Lung microvascular endothelial cell (primary cell): ENCODE results near the gene MASP1. TPM values are rescaled to one million over a fixed set of nuclear protein-coding genes. Genes with fewer than 3 reads are reported as not detected.
A peak's percentile ranks its signal among the peaks of the same experiment; 100 is the strongest.
"Not testable (repeated sequence)": the region's sequence is repeated elsewhere in the genome, so short reads cannot be mapped to it uniquely, and the experiment has no call there.

Source experiments
- DNase-seq, 2 donors: peaks; one replicate each; pipeline versions ENCODE4 v3.0.0 to v3.0.0-alpha.2; 2010; ENCODE audit warnings: low read depth in 2 of 2
- total RNA-seq: library from RNA; depleted of rRNA; stranded (reverse); fragments of >200 nt; gene quantifications from 2 replicates; pipeline ENCODE4 v1.2.1, GENCODE V29; 2014

Gene MASP1
- total RNA-seq, 1 donor from 2014 or later: 0.40 TPM

DNA sequence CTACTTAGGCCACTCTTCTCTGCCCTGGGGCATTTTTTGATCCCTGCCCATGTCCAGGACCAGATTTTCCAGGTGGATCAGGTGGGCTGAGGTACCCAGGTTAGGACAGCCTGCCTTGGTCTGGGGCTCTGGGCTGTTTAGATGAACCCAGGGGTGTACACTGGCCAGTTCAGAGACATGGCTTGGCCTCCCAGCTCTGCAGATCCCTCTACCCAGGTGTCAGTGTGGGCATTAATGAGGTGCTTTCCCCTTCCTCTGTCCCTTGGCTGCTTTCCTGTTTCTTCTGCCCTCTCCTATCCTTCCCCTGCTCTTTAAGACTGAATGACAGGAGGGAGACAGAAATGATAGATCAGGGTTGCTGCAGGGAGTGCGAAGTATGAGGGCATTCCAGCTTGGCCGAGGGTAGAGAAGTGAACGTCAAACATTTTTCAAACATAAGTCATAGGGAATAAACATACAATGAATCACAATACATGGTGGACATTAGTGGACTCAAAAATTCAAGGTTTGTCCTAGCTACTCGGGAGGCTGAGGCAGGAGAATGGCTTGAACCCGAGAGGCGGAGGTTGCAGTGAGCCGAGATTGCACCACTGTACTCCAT is 63.8 kb downstream of the MASP1 start:
- DNase-seq: peak in 1 of 2 donors; percentile 21

DNA sequence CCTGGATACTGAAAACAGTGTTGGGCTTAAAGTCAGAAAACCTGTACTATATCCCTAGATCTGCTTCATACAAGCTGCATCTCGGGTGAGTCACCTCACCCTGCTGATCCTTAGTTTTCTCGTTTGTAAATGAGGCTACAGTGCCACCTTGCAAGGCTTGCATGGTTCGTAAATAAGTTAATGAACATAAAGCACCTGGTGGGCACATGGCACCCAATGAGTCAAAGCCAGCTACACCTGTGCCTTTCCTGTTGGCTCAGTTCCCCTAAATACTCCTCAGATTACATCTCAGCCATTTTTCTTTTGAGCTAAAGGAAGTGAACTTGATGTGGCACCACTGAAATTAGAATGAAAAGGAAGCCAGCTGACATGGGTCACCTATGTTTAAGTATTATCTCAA is 67.7 kb downstream of the MASP1 start:
- DNase-seq: peak in 1 of 2 donors; percentile 5

DNA sequence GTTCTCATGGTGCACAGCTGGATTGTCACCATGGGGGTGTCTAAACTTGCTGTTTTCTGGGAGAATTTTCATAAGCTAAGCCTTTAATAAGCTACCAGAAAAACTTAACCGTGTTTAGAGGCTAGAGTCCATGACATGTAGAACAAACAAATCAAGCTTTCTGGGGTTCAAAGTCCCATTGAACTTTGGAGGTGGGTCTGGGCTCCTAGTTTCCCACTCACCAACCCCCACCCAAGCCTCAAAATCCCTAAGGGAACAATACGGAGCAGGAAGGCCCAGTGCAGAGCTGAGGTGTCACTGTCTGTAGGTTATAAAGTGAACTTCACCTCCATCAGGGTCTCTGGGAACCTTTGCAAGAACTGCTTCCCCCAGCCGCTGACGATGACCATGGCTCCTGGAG is 68.7 kb downstream of the MASP1 start:
- no peak for DNase-seq

GRCh38 chr3:187215460-187215859 is 76.1 kb downstream of the MASP1 start:
- no peak for DNase-seq

DNA sequence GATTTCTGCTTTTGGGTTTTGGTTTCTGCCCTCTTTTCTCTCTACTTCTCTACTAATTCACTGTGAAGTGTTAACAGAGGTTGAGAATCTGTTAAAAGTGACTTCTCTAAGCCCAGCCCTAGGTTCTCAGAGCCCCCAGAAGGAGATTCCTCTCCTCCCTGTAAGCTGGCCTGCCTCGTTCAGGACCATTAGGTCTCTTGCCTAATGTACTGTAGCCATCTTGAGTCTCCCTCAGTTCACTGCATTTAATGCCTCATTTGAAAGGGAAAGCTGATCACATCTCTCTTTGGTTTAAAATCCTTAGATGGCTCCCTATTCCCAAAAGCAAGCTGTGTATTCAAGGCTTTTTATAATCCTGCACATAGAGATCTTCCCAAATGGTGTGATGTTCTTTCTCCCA is 77.9 kb downstream of the MASP1 start:
- DNase-seq: no peak

- DNase-seq: no peak
Measured at GRCh38 chr3:187212705-187213104, 78.8 kb downstream of the MASP1 start.

GRCh38 chr3:187212196-187212545 is 79.4 kb downstream of the MASP1 start:
- no peak for DNase-seq

DNA sequence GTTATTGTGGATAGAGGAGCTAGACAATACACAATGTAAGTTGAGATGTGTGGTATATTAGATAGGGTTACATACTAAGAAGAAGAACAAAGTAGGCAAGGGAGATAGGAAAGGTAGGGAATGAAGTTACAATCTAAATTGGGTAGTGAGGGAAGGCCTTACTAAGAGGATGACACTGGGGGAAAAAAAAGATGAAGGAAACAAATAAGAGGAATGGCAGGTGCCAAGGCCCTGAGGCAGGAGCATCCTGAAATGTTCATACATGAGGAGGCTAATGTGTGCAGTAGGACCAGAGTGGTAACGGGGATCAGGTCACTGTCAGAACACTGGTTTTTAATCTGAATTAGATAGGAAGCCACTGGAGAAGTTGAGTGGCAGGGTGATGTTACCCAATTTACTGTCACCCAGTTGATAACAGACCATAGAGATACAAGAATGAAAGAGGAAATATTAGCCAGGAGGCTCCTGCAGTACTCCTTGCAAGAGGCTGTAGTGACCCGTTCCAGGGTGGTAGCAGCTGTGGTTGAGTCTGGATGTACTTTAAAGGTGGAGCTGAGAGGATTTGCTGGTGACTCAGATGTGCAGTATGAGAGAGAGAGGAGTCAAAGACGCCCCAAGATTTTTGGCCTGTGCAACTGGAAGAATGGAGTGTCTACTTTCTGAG is 79.9 kb downstream of the MASP1 start:
- no peak for DNase-seq

DNA sequence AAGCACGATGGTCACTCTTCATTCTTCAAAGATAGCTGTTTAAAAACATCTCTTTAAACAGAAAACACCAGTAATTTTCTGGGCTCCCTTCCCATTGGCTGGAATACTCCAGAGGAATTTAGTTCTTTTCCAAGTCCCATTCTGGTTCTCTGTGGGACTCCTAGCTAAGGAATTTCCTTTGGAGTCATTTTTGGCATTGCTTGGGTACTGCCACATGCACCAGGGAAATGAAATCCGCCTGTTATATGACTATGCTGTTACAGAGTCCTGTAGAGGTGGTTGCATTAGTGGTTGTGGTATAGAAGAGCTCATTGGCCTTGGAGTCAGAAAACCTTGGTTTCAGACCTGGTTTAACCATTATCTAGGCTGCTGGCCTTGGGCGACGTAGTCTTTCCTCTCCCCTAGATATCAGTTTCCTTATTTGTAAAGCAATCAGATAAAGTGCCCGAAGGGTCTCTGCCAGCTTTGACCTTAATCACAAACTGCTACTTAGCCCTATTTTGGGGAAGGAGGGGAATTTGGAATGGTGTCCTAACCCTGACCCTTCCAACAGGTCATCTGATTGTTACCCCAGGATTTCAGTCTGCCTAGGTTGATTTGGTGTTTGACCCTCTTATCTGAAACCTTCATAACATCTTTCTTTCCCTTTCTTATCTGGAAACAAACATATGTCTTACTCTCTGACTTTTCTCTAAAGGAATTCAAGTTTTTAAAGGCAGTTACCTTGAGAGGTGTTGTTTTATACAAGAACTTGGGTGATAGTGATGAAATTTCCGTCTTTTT is 80.8 kb downstream of the MASP1 start:
- DNase-seq: no peak

DNA sequence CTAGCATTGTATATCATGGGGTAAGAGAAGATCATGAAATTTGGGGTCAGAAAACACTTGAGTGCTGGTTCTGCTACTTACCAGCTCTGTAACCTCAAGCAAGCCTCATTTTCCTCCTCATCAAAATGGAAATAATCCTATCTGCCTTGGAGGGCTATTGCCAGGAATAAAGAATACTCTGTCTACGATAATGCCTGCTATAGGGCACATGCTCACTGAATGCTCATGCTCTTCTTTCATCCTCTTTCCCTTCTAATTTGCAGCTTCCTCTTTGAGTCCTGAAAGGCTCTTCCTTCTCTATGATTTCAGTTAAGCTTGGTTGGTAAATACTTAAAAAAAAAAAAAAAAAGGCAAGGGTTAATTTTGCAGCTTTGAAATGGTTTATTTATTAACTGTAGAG is 81.4 kb downstream of the MASP1 start:
- DNase-seq: no peak

DNA sequence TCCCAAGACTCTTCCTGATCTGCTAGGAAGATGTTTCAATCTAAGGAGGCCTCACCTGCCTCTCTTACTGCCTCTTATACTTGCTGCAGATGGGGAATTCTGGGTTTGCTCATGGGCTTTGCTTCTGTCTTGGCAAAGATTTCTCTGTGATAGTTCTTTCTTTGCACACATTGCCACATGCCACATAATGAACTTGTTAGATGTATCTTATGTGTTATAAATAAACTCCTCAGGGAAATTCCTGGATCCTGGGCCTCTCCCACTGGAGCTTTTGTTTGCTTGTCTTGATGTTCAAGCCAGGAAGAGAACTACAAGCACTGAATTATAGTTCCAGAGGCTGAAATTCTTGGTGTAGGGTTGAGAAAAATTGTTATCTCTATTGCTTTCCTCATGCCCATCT is 82.0 kb downstream of the MASP1 start:
- no peak for DNase-seq

GRCh38 chr3:187208159-187208558 is 83.4 kb downstream of the MASP1 start:
- DNase-seq: no peak

DNA sequence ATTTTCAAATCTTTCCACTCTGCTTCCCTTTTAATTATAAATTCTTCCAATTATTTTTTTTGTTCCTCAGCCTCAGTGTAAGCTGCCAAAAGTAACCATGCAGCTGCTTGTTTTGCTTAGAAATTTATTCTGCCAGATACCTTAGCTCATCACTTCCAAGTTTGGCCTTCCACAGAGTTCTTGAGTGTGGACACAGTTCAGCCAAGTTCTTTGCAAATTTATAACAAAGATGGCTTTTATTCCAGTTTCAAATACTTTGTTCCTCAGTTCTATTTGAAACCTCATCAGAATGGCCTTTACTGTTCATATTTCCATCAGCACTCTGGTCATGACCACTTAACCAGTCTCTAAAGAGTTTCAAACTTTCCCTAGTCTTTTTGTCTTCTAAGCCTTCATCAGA is 83.9 kb downstream of the MASP1 start:
- no peak for DNase-seq

- DNase-seq: no peak
Measured at GRCh38 chr3:187207062-187207461, 84.5 kb downstream of the MASP1 start.

DNA sequence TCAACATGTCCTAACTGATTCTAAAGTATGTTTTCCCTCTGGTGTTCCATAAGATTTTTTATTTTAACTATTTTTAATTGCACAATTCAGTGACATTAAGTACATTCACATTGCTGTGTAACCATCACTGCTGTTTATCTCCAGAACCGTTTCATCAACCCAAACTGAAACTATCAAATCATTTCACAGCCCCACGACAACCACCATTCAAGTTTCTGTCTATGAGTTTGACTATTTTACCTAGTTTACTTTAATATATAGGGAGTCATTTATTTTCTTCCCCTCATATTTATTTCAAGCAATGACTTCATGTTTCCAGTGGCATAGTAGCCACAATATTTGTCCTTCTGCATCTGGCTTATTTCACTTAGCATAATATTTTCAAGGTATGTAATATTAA is 85.9 kb downstream of the MASP1 start:
- DNase-seq: no peak

- DNase-seq: not testable (repeated sequence)
Measured at GRCh38 chr3:187199463-187200050, 92.0 kb downstream of the MASP1 start.

DNA sequence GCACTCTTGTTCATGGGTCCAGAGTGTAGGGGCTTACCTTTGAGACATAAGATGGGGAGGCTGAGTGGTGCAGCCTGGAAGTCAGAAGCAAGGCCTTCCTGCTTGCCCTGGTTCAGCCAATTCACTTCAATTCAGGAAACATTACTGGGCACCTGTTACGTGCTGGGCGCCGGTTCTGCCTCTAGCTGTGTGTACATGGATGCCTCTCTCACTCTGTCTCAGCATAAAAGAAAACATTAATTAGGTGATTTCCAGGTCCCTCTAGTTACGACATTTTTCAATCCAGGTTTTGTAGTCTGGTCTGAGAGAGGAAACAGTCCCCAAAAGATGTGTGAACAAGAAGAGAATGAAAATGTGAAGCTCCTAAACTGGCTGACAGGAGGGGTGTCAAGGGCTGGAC is 93.0 kb downstream of the MASP1 start:
- no peak for DNase-seq

DNA sequence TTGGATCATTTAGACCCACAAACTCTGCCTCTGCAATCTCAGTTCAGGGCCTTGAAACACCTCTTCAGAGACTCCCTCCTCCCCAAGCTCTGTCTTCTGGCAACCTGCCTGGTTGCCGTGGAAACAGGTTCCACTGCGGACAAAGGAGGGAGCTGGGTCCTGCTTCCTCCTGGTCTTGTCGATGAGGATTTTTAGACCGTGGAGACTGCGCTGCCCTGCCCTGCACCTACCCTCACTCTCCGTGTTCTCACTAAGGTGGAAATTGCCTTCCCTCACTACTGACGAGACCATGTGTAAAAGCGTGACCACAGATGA is 94.2 kb downstream of the MASP1 start, which contains the start of gene RTP1:
TSS of gene RTP1 (plus strand) at position 152 of the 315 bp plus-strand sequence. CDS start at position 182, 30 bp downstream.
- no peak for DNase-seq

DNA sequence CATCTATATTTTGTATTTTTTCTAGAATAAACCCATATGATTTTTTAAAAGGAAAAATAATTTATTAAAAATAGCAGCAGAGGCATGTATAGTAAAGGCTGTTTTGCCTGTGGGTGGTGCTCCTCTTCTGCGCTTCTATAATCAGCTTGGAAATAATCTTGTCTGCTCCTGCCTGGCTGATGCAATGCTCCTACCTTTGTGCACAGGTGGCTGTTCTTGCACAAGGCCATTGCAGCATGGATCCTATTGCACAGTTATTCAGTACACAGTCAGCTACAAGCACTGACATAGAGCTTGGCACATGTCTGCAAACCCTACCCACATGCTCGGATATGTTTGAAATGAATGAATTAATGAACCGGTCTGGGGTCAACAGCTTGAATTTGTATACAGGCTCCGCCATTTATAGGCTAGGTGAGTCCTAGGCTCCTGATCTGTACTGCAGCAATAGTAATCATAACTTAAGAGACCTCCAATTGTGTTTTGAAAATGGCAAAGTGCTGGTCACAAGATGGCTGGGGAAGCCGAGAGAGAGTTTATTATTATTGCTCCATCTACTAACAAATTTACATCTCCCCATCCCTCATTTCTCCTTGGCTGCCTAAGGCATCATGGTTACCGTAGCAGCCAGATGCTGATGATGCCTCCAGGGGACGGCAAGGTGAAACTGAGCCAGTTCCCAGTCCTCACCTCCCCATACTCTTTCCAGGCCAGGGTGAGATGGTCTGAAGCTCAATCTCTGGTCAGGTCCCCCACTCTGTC is 94.8 kb downstream of the MASP1 start:
- DNase-seq: no peak

DNA sequence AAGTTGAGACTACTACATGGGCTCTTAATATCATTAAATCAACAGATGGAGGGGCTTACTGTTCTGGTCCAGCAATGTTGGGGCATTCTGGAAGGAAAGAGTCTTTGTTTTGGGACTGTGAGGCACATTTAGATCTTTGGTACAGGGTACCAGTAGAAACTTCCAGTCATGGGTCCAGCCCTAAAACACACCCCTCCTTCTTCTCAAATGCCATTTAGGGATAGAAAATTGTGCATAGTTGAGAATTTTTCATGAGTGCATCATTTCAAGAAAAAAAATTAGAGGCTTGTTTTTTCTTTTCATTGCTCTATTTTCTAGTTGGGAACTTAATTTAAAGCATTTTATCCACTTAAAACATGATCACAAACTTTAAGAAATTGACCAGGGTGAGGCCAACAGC is 98.4 kb downstream of the MASP1 start:
- DNase-seq: no peak

DNA sequence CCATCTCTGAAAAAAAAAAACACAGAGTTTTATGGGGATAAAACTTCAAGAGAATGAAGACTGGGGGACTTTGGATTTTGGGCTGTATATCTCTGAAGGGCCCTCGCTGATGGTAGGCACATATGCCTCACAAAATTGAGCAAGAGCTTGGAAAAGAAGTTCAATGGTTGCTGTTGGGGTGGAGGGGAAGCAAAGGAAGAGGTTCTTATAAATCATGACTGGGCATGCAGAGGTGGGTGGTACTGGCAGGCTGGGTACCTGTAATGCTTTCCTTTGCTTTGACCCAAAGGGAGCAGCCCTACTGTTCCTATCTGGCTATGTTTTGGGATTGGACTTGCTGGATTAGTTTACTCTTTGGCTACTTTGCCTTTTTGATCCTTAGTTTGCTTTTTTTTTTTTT is 100.3 kb downstream of the MASP1 start:
- DNase-seq: no peak

- DNase-seq: no peak
Measured at GRCh38 chr3:187188931-187189330, 102.6 kb downstream of the MASP1 start.
